ENCODE results near the gene ANP32A.
"Not testable (repeated sequence)": the region's sequence is repeated elsewhere in the genome, so short reads cannot be mapped to it uniquely, and the experiment has no call there.

The ANP32A gene

DNA sequence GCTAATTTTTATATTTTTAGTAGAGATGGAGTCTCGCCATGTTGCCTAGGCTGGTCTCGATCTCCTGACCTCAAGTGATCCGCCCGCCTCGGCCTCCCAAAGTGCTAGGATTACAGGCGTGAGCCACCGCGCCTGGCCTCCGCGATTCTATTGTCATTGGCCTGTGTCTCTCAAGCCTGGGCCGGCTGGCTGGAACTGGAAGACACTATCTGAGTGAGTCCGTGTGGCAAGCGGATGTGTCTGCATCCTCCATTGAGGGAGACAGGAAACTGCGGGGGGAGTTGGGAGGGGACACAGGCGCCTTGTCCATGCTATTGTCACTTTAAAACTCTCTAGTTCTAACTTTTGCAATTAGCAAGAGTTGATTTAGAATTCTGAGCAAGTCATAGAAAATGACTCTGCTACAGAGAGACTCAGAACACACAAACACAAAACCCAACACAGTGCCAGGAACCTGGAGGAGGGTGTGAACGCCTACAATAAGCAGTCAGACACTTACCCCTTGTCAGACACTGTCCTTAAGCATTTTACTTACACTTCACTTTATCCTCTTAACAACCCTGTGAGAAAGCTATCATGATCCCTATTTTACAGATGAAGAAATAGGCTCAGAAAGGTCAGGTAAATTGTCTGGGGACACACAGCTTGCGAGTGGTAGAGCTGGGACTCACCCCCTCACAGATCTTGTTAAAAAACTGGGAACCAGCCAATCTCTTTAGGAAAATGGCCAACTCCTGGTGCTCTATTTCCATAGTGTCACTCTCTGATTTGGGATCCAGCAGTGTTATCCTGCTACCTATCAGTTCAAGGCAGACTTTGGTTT lies 38.7 kb downstream of the ANP32A start:
- DNase-seq: no peak

DNA sequence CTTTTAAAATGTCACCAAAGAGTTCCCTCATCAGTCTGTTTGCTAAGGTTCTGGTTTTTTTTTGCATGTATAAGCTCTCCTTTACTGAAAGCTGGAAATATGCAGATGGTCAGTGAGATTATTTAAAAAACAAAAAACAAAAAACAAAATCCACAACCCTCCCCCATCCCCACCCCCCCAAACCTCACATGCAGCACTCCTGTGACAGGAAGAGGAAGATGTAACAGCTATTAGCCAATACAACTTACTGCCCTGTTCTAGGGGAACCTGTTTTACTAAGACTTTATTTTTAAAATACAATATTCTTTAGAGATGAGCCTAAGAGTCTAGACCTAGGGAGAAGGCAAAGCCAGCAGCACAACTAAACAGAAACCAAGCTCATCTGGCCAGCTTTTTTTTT lies 39.5 kb downstream of the ANP32A start:
- DNase-seq: no peak

DNA sequence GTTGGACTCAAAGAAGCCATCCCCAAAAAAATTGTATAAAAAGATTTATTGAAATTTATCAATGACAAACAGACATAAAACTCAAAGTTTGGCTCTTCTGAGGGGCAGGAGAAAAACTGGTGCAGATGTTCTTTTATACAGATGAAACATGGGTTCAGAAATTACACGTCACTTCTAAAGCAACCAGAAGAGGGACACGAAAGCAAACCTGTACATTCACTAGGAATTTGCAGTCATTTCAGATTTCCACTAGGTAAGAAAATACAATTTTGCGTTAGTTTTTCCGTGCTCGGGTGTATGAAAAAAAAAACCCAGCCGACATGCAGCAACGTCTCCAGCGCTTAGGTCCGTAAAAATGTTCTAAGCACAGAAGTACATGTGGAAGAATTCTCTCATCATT lies 41.8 kb downstream of the ANP32A start:
- no peak for DNase-seq

DNA sequence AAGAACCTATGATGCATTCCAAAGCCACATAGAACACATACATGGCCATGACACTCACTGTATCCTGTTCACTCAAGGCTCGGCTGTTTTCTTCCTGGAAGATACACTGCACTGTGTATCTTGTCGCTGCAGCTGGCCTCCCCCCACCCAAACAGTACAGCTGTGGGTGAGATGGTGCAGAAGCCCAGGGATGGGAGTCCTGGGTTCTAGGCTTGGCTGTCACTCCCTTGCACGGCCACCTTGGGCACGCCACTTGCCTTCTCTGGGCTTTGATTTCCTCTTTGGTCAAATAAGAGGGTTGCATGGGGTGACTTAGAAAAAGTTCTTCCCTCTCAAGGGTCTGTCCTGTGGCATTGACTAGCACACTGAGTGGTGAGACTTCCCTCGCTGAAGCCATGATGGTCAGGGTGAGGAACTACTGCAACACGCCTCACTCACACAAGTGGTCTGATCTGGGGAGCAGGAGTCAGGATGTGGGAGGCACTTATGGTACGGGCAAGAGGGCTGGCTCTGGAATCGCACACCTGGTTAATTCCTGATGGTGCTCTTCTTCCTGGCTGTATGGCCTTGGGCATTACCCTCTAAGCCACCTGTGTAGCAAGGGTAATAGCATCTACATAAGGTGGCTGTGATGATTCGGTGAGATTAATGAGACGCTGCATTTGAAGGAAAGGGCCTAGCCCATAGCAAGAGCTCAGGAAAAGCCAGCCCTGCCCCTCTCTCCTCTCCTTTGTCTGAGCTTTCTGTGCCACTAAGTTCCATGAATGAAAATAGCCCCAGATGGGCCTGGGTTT lies 44.0 kb downstream of the ANP32A start:
- no peak for DNase-seq

DNA sequence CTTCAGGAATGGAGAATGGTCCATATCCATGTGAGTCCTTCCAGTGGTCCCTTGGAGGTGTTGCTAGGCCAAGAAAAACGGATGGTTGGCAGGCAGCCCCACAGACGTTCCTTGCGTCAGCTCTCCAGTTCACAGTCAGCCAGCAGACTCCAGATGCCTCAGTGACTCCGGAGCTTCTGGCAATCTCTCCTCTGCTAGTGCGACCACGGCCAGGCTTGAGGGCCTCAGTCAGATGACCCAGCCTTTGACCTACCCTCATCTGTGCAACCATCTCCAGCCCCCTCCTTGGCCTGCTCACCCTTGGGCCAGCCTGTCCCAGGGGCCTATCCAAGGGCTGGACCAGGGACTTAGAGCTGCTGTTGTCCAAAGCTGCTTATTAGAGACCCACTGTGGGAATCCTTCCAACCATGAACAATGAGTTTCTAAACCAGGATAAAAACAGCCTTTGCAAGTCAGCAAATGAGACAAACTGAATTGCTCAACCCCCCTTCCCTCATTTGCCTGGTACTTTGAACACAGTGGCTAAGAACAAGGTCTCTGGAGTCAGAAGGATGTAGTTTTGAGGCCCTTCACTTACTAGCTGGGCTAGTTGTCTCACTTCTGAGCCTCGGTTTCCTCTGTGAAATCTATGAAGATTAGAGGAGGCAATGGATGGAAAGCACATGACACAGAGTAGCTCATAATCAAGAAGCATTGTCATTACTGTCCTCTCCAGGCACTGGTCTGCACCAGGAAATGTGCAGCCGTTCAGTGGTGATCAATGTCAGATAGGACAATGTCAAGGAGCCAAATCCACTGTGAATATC lies 44.8 kb downstream of the ANP32A start:
- no peak for DNase-seq

- no peak for DNase-seq
Measured at GRCh38 chr15:68775236-68775577, 45.5 kb downstream of the ANP32A start.

DNA sequence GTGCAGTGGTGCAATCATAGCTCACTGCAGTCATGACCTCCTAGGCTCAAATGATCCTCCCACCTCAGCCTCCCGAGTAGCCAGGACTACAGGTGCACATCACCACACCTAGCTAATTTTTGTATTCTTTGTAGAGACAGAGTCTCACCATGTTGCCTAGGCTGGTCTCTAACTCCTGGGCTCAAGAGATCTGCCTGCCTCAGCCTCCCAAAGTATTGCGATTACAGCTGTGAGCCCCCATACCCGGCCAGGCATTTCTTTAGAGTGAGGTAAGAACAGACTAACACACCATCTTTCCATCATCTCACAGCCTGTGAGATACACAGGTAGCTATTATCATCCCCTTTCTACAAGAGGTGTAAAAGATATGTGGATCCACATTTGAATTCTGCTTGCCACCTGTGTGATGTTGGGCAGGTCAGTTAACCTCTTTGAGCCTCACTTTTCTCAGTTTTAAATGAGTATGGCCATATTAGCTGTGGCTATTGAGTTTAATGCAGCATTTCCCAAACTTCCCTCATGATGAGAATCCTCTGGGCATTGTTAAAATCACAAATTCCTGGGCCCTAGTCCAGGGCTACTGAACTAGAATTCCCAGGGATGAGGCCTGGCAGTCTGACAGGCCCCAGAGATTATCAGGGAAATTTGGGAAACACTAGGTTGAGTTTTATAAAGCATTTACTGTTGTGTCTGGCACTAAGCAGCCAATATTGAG lies 46.0 kb downstream of the ANP32A start:
- DNase-seq: no peak

DNA sequence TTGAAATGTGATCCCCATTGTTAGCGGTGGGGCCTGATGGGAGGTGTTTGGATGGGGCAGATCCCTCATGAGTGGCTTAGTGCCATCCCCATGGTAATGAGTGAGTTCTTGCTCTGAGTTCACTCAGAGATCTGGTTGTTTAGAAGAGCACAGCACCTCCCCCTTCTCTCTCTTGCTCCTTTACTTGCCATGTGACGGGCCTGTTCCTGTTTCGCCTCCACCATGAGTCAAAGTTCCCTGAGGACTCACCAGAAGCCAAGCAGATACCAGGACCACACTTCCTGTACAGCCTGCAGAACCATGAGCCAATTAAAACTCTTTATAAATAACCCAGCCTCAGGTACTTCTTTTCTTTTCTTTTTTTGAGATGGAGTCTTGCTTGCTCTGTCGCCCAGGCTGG lies 46.6 kb downstream of the ANP32A start:
- no peak for DNase-seq

DNA sequence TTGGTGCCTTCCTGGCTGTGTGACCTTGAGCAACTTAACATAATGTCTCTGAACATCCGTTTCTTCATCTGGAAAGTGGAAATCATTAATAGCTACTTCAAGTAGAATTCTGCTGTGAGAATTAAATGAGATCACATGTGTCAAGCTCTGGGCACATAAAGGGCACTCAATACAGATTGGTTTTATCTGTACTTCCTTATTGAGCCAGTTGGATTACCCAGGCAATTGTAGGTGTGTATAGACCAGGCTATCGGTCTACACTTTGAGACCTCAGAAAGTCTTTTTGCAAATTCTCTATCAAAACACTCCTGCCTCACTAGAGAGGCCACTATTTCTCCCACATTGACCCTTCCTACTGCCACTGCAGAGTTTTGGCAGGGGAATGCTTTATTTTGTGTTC lies 47.7 kb downstream of the ANP32A start:
- no peak for DNase-seq

DNA sequence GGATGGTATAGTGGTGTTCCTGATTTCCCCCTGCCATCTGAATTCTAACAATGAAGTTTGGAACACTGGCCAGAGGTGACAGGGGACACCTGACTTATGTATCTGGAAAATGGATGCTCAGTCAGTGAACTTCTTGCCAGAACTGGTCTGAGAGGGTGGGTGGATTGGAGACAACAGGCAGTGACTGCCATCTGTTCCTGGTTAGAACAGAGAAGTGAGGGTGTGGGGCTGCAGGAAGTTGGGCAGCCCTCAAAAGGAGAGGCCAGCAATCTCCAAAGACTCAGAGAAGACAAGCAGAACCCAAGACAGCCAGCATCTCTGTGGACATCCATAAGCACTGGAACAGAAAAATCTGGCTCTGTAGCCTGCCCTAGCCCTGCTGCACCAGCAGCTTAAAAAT lies 50.5 kb downstream of the ANP32A start:
- DNase-seq: no peak

DNA sequence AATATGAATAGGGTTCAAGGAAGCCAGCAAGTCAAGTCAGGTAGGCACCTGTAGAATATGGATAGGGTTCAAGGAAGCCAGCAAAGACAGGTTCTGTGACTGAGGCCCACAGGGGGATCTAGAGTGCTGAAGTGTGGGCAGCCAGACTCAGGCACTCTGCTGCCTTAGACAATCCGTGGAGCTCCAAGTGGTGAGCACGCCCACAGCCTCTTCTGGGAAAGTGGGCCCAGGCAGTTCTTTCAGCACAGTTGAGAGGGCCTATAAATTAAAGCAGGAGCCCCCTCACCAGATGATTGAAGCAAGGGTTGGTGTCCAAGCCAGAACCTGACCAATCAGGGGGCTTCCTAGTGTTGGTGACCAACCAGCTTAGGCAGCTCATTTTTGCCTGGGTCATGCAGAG lies 51.0 kb downstream of the ANP32A start:
- no peak for DNase-seq

GRCh38 chr15:68768321-68768720 lies 52.4 kb downstream of the ANP32A start:
- DNase-seq: peak; percentile 80

- no peak for DNase-seq
Measured at GRCh38 chr15:68767833-68768232, 52.9 kb downstream of the ANP32A start.

DNA sequence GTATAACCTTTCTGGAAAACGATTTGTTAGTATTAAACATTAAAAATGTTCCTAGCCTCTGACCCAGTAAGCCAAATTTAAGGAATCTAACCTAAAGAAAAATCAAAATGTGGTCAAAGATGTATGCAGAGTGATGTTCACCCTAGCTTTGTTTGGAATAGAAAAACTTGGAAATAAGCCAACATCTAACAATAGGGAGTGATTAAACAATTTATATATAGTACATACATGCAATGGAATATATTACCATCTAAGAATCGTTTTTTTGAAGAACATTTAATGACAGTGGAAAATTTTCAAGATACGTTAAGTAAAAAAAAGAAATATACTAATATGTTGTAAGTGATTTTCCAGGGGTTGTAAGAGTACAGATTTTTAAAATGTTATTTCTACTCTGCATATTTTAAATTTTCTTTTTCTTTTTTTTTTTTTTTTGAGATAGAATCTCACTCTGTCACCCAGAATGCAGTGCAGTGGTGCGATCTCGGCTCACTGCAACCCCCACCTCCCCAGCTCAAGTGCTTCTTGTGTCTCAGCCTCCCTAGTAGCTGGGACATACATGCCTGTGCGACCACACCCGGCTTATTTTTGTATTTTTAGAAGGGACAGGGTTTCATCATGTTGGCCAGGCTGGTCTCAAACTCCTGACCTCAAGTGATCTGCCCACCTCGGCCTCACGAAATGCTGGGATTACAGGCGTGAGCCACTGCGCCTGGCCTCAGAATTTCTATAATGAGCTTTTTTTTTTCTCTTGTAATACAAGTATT lies 54.9 kb downstream of the ANP32A start:
- no peak for DNase-seq

DNA sequence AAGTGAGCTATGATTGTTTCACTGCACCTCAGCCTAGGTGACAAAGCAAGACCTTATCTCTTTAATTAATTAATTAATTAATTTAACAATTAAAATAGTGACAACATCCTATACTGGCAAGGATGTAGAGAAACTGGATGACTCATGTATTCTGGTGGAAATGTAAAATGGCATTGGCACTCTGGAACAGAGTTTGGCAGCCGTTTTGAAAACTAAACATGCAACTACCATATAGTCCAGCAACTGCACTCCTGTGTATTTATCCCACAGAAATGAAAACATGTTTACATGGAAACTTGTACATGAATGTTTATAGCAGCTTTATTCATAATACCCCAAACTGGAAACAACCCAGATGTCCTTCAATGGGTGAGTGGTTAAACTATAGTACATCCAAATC lies 56.6 kb downstream of the ANP32A start:
- DNase-seq: no peak

DNA sequence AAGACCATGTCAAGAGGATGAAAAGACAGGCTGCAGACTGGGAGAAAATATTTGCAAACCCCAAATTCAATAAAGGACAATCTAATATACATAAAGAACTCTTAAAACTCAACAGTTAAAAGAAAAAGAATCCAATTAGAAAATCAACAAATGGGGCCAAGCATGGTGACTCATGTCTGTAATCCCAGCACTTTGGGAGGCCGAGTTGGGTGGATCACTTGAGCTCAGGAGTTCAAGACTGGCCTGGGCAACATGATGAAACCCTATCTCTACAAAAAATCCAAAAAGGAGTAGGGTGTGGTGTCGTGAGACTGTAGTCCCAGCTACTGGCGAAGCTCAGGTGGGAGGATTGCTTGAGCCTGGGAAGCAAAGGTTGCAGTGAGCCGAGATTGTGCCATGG lies 57.6 kb downstream of the ANP32A start:
- DNase-seq: no peak

- DNase-seq: not testable (repeated sequence)
Measured at GRCh38 chr15:68759982-68760579, 60.6 kb downstream of the ANP32A start.

- no peak for DNase-seq
Measured at GRCh38 chr15:68755731-68756130, 65.0 kb downstream of the ANP32A start.

- no peak for DNase-seq
Measured at GRCh38 chr15:68751622-68752021, 69.1 kb downstream of the ANP32A start.

DNA sequence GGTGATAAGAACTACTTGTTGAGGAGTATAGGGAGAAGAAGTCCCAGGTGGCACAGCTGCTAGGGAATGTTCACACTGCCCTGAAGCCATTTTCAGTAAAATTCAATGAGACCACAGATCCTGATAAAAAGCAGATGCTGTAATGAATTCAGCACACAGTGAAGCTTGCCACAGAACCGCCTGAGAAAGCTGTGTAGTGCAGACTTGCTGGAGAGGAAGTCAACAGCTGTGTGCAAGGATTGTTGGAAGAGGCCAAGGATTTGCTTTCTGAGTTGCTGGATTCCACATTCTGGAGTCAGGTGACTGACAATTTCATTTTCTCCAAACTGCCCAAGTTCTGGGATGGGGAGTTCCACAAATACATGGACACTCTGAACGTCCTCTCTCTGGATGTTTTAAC lies 70.9 kb downstream of the ANP32A start:
- no peak for DNase-seq

DNA sequence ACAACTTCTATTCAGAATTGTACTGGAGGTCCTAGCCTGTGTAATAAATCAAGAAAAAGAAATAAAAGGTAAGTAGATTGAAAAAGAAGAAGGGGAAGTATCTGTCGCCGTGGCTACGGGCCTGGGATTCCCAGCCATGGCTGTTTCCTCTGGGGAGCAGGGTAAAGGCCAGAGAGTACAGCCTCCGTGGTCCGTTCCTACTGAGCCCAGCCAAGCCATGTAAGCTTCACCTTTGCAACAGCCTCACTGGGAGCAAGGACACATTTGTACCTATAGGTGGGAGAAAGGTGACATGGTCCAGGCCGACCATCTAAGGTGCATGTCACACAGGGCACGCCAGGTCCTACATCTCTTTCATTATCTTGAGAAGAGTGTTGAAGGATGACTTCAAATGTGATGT lies 71.3 kb downstream of the ANP32A start:
- no peak for DNase-seq

GRCh38 chr15:68743256-68743655 lies 77.4 kb downstream of the ANP32A start:
- no peak for DNase-seq
